ENCODE measurements around the gene ADCYAP1. TPM values are rescaled to one million over a fixed set of nuclear protein-coding genes. Genes with fewer than 3 reads are reported as not detected.

Gene ADCYAP1
- total RNA-seq, 1 experiment from 2014 or later: not detected

DNA sequence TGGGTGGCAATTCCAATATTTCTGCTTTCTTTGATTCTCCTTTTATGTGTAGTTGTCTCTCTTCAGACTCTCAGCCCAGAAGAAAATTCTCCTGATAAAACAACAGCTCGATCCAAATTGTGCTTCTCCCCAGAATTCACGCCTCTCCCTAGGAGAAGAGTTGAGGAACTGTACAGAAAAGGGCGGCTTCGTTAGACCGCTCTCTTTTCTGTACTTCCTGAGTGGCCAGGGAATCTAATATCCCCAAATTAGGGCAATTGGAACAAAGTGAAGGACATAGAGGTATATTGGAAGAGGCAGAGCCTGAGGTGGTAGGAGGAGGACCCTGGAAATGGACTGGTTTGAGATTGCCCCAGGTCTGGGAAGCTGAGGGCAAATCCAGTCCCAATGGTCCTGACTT lies 5.6 kb downstream of the ADCYAP1 start:
- no peak overlapping the region for H4K8ac ChIP-seq (replicated peaks; ENCODE audit: insufficient read length, low read depth, low read length)
- Mint-ChIP-seq H3K27ac (no peak overlapping the region), H3K36me3 (ENCODE audit: insufficient read depth in 1 of 3, low read depth in 3 of 3) (no peaks in the 10 kb centered on the region; a peak in 1 of 7 replicates), H3K27me3 (ENCODE audit: low read depth) (peaks cover 98% of the 10 kb centered on the region), H3K4me1 (peaks cover 17 to 25% of the 10 kb centered on the region in 2 experiments), H3K9me3 (no peaks in the 10 kb centered on the region; a peak in 3 of 5 replicates), H3K4me3 (no peak overlapping the region)
- no peak overlapping the region for H2BK20ac ChIP-seq (ENCODE audit: low read depth, low read length, poor library complexity, severe bottlenecking)
- no peak overlapping the region for H3T11ph ChIP-seq (ENCODE audit: low read length)
- H3K9ac ChIP-seq (ENCODE audit: extremely low read depth, insufficient read length, low read length): no peak overlapping the region
- H3K79me2 ChIP-seq (ENCODE audit: insufficient read depth, low read length): no peaks in the 10 kb centered on the region
- H3K79me1 ChIP-seq (ENCODE audit: insufficient read depth, low read depth, low read length, poor library complexity, severe bottlenecking): no peaks in the 10 kb centered on the region
- peaks cover 61% of the 10 kb centered on the region for H3K27me3 ChIP-seq (ENCODE audit: insufficient read depth, low read length)
- no peaks in the 10 kb centered on the region for H3K4me1 ChIP-seq (ENCODE audit: insufficient read depth, low read length)
- H4K5ac ChIP-seq (ENCODE audit: insufficient read length, low read depth, low read length): no peak overlapping the region
- no peaks in the 10 kb centered on the region for H4K20me1 ChIP-seq (ENCODE audit: control insufficient read depth, insufficient read depth, insufficient read length)
- H3K56ac ChIP-seq (ENCODE audit: insufficient read length, low read depth, low read length): no peak overlapping the region
- DNase-seq: no peak
- no peak overlapping the region for H3K27ac ChIP-seq (ENCODE audit: insufficient read length, low read depth, low read length)
- H2BK15ac ChIP-seq (ENCODE audit: low read depth, low read length): no peak overlapping the region
- no peak overlapping the region for H3K4me2 ChIP-seq (ENCODE audit: insufficient read depth, insufficient read length, low read length)
- H3K9me3 ChIP-seq (ENCODE audit: control insufficient read depth, low read depth, low read length): no peaks in the 10 kb centered on the region
- no peak overlapping the region for H4K91ac ChIP-seq (ENCODE audit: insufficient read length, low read depth, low read length)
- H2BK120ac ChIP-seq (ENCODE audit: low read depth, low read length, poor library complexity, severe bottlenecking): no peak overlapping the region
- peaks cover 24% of the 10 kb centered on the region for H3K23me2 ChIP-seq (ENCODE audit: insufficient read length, low read depth, low read length, poor library complexity, severe bottlenecking)
- H3K14ac ChIP-seq (ENCODE audit: insufficient read depth, low read length): no peak overlapping the region
- H2AFZ ChIP-seq (ENCODE audit: low read length): no peak overlapping the region
- no peak overlapping the region for H2BK5ac ChIP-seq (ENCODE audit: insufficient read length, low read length)
- WGBS (ENCODE audit: extremely low coverage, insufficient read length, low lambda C conversion rate): no CpG with 5 or more reads among the region's 5 CpGs
- H2BK12ac ChIP-seq (ENCODE audit: insufficient read length, low read depth, low read length): no peak overlapping the region
- no peak overlapping the region for H2AK5ac ChIP-seq (ENCODE audit: insufficient read length, low read length)
- no peak overlapping the region for H3K4ac ChIP-seq (ENCODE audit: low read depth, low read length)
- no peak for TF ChIP-seq CTCF (conservative IDR thresholded peaks at IDR 0.05)
- no peak overlapping the region for H3K23ac ChIP-seq (ENCODE audit: insufficient read length, low read depth, low read length)
- H3K18ac ChIP-seq (ENCODE audit: insufficient read length, low read depth, low read length): no peak overlapping the region
